ENCODE data around the gene SOX10. TPM values are rescaled to one million over a fixed set of nuclear protein-coding genes. Genes with fewer than 3 reads are reported as not detected.

The SOX10 gene
- total RNA-seq, 1 experiment from 2014 or later = not detected

DNA sequence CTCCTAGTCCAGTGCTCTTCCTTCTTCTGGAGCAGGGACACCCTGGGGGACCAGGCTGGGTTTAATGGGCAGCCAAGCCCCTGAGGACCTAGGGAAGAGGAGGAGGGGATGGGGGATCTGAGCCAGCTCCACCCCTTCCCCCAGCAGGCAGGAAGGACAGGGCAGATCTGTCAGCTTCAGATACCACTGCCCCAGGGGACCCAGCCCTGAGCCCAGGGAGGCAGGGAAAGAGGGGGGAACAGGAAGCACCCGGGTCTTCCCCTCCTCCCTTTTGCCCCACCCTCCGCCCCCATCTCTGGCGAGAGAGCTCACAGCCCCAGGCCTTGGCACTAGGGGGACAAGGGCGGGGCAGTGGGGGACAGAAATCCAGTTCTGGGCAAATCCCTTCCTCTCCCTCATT is 11.7 kb upstream of the SOX10 start:
- H3K9me3 ChIP-seq = no peaks in the 10 kb centered on the region
- DNase-seq = peak; percentile 13
- H3K4me3 ChIP-seq = no peak overlapping the region
- H3K27me3 ChIP-seq = no peaks in the 10 kb centered on the region
- H3K36me3 ChIP-seq = no peaks in the 10 kb centered on the region

DNA sequence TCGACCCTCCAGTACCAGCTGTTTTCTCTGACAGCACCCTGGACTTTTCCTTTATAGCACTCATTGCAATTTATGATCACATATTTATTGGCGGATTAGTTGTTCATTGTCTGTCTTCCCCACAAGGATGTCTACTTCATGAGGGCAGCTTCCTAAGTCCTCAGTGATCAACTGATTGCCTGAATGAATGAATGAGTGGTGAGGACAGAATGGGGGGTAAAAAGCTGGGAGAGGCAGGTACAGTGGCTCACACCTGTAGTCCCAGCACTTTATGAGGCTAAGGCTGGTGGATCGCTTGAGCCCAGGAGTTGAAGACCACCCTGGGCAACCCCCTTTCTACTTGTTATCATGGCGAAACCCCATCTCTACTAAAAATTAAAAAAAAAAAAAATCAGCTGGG is 11.1 kb upstream of the SOX10 start:
- no peak for DNase-seq
- H3K36me3 ChIP-seq = no peaks in the 10 kb centered on the region
- no peaks in the 10 kb centered on the region for H3K9me3 ChIP-seq
- H3K4me3 ChIP-seq = no peak overlapping the region
- H3K27me3 ChIP-seq = no peaks in the 10 kb centered on the region

DNA sequence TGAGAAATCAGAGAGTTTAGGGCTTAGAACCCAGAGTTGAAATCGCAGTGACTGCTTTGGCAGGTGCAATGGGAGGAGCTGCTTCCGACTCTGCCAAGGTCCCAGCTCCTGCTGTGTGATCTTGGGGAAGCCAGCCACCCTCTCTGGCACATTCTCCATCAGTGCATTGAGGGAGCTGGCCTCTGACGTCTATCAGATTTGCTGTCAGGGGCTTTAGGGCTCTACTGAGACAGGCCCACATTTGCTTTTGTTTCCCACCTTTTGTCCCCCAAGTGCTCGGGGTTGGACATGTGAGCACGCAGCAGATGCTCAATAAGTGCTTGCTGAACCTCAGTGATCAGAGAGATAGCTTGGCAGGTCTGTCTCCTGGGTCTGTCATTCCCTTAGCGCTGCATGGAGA is 10.6 kb upstream of the SOX10 start:
- no peaks in the 10 kb centered on the region for H3K36me3 ChIP-seq
- DNase-seq = no peak
- no peaks in the 10 kb centered on the region for H3K27me3 ChIP-seq
- H3K9me3 ChIP-seq = no peaks in the 10 kb centered on the region
- no peak overlapping the region for H3K4me3 ChIP-seq

DNA sequence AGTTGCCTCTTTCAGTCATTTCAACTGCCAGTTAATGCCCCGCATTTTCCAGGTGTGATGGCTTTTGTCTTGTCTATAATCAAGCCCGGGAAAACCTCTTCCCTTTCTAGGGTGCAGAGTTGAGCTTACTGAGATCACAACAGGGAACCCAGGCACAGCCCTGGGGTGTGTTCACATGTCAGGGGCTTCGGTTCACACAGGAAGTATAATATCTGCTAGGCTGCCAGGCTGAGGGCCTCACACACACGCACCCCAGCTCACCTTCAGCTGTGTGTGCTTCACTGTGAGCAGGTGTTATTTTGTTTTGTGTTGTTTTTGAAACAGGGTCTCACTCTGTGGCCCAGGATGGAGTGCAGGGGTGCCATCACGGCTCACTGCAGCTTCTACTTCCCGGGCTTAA is 9.7 kb upstream of the SOX10 start:
- Histone ChIP-seq H3K4me3 (no peak overlapping the region), H3K9me3 (no peaks in the 10 kb centered on the region), H3K36me3 (no peaks in the 10 kb centered on the region), H3K27me3 (no peaks in the 10 kb centered on the region)
- DNase-seq = no peak

DNA sequence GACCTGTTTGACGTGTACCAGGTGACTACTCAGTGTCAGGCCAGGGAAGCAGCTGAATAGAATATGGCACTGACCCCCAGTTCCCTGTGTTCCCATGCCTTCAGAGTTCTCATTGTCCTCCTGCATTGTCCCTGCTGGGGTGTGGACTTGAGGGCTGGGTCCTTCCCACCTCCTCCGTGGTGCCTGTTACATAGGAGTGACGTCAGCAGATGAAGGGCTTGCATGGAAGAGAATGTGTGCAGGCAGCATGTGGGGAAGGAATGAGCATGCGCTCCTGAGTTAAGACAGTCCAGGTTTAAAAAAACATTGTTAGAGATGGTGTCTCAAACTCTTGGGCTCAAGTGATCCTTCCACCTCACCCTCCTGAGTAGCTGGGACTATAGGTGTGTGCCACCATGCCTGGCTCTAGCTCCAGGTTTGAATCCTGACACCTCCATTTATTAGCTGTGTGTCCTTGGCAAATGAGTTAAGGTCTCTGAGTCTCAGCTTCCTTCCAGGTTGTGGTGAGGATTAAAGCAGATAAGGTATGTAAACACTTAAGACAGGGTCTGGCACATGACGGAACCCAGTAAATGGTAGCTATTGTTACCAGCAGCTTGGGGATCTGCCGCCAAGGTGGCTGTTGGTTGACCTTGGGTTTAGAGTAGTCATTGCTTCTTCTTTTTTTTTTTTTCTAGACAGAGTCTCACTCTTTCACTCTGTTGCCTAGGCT is 7.5 kb upstream of the SOX10 start:
- DNase-seq = no peak

DNA sequence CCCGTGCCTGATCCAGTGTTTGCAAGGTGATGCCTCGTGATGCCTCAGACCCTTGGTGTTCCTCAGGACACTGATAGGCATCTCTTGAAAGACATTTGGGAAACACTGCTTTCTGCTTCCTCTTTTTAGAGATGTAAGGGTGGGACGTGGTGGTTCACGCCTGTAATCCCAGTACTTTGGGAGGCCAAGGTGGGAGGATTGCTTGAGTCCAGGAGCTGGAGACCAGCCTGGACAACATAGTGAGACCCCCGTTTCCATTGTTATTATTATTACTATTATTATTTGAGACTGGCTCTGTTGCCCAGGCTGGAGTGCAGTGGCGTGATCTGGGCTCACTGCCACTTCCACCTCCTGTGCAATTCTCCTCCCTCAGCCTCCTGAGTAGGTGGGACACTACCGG is 6.5 kb upstream of the SOX10 start:
- H3K36me3 ChIP-seq = no peaks in the 10 kb centered on the region
- no peak for DNase-seq

More for the DNA sequence above, 7.5 kb upstream of the SOX10 start:
- no peaks in the 10 kb centered on the region for H3K9me3 ChIP-seq
- H3K36me3 ChIP-seq = no peaks in the 10 kb centered on the region
- H3K27me3 ChIP-seq = no peaks in the 10 kb centered on the region
- H3K4me3 ChIP-seq = no peak overlapping the region

DNA sequence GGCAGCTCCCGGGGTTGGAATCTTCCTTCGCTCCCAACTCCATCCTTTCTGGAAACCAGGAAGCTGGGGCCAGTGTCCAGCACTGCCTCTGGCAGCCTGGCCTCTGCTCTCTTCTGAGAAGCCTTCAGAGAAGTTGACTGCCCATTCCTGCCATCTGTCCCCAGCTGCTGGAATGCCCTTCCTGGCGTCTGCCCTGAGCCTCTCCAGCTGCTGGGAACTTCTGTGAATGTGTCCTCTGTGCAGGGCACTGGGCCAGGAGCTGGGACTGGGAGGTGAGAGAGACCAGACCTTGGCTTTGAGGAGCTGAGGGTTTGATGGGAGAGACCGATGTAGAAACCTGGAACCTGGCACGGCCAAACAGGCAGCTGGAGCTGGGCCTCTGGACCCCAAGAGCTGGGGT is 5.9 kb upstream of the SOX10 start:
- no peaks in the 10 kb centered on the region for H3K9me3 ChIP-seq
- no peak overlapping the region for H3K4me3 ChIP-seq
- DNase-seq = no peak
- no peaks in the 10 kb centered on the region for H3K27me3 ChIP-seq
- H3K36me3 ChIP-seq = no peaks in the 10 kb centered on the region

More for the DNA sequence above, 6.5 kb upstream of the SOX10 start:
- H3K4me3 ChIP-seq = no peak overlapping the region
- no peaks in the 10 kb centered on the region for H3K9me3 ChIP-seq
- H3K27me3 ChIP-seq = no peaks in the 10 kb centered on the region

DNA sequence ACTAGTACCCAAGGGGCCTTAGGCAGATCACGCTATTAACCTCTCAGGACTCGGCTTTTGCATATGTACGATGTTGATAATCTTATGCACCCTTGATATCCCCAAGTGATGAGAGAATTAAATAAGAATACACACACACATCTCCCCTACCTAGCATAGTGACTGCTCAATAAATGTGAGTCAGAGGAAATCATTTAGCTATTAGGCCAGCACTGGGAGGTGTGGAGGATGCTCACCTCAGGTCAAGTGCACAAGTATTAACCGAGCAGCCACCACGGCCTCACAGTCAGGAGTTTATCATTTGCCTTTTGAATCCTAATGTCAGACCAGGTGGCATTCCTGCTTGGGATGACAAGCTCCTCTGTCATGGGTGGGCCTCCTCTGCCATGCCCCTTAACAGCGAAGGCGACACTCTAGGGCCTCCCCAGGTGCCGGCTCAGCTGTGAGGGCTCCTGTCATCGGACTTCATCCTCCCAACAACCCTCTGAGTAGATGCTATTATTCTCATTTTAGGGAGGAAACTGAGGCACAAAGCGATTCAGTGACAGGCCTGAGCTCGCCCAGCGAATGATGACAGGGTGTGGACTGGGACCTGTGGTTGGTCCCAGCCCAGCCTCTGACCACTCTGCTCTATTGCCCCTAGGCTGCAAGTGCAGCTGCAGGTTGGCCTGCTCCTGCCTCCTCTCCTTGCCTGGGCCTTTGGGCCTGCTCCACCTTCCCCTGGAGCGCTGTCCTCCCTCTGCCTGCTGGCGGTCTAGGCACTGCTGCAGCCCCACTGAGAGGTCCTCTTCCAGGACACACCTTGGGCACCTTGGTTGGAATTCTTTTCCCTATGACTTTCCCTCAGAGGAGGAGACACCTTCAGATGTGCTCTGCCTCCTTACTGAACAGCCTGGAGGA is 5.0 kb upstream of the SOX10 start:
- DNase-seq = no peak
- H3K4me3 ChIP-seq = no peak overlapping the region
- no peaks in the 10 kb centered on the region for H3K27me3 ChIP-seq
- no peaks in the 10 kb centered on the region for H3K36me3 ChIP-seq
- no peaks in the 10 kb centered on the region for H3K9me3 ChIP-seq

DNA sequence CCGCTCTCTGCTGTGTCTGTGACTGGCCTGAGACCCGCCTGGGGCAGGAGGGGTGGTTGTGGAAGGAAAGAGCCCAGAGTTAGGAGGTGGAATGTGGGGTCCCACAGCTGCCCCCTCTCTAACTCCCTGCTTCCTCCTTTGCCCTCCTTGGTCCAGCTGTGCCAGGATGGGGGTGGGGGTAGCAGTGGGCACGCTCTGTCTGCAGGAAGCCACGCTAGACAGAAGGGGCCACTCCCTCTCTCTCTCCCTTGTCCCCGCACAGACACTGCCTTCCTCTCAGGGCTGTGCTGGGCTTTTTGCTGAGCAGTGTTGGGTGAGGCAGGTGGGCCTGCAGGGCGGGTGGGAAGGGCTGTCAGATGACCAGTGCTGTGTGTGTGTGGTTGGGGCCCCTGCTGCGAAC is 2.0 kb upstream of the SOX10 start:
- DNase-seq = no peak
- Histone ChIP-seq H3K9me3 (no peaks in the 10 kb centered on the region), H3K36me3 (no peaks in the 10 kb centered on the region), H3K27me3 (no peaks in the 10 kb centered on the region), H3K4me3 (no peak overlapping the region)

DNA sequence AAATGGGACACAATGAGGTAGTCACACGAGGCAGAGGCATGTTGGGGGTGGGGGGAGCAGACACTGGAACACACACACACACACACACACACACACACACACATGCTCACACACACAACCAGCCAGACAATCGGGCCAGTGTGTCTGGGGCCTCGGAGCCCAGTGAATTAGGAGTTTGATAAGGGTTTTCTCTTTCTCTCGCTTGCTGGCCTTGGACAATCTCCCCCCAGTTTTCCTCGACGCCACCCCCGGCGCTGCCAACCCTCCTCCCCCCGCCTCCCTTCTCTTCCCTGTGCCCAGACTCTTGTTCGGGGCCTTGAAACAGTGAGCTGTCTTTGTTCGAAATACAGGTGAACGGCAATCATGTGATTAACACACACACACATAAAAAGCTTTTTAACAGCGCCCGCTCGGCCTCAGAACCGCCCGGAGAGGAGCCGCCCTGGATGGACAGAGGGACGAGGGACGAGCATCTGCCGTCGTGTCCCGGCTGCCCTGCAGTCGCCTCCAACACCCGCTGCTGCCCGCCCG is 1.5 kb upstream of the SOX10 start:
- no peaks in the 10 kb centered on the region for H3K27me3 ChIP-seq
- no peaks in the 10 kb centered on the region for H3K36me3 ChIP-seq
- no peak overlapping the region for H3K4me3 ChIP-seq
- no peak for DNase-seq
- H3K9me3 ChIP-seq = no peaks in the 10 kb centered on the region

DNA sequence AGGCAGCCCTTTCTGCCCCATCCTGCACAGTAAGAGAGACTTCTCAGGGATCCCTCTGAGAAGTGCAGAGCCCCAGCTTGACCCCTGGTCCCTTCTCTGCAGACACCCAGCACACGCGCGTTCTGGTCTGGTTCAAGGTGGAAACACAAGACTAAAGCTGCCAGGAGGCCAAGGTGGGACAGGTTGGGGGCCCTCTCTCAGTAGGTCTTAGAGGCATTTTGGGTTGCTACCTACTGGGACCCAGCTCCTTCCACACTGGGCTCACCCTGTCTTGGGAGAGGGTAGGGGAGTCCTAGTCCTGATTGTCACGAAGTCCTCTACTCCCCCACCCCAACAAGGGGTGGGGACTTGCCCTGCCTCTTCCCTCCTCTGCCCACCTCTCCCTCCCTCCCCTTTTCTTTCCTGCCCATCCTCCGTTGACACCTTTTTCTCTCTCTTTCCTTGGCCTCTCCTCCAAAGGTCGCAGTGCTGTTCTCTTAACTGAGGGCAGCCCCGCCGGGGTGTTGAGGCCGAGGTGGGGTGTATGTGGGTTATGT is 763 bp upstream of the SOX10 start:
- DNase-seq = no peak
- no peaks in the 10 kb centered on the region for H3K27me3 ChIP-seq
- H3K4me3 ChIP-seq = no peak overlapping the region
- H3K36me3 ChIP-seq = no peaks in the 10 kb centered on the region
- H3K9me3 ChIP-seq = no peaks in the 10 kb centered on the region

DNA sequence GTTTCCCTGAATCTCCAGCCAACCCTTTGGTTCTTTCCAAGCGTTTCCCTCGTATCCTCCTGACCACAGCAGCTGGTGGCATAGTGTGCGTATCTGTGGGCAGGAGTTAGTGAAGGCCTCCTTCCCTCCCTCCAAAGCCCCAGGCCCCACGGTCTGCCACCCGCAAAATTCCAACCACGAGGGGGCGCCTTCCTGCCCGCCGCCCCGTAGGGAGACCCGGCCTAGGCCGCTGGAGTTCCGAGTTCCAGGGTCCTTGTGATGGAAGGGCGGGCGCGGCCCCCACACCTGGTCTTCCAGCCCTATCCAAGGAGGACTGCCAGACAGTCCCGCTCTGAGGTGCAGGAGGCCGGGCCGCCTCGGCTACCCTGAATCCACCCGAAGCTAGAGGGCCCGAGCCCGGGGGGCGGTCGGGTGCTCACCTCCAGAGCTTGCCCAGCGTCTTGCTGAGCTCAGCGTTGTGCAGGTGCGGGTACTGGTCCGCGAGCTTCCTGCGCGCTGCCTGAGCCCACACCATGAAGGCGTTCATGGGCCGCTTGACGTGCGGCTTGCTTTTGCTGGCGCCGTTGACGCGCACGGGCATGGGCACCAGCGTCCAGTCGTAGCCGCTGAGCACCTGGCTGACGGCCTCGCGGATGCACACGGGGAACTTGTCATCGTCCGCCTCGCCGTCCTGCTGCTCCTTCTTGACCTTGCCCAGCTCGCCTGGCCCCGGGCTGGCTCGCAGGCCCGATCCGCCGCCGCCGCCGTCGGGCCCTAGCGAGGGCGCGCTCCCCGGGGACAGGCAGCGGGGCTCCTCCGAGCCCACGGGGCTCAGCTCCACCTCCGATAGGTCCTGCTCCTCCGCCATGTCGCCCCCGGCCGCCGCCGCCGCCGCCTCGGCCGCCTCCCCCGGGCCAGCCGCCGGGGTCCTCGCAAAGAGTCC is 1.2 kb downstream of the SOX10 start:
- no peak overlapping the region for H3K4me3 ChIP-seq
- H3K36me3 ChIP-seq = no peaks in the 10 kb centered on the region
- DNase-seq = no peak
- H3K9me3 ChIP-seq = no peaks in the 10 kb centered on the region
- no peaks in the 10 kb centered on the region for H3K27me3 ChIP-seq

DNA sequence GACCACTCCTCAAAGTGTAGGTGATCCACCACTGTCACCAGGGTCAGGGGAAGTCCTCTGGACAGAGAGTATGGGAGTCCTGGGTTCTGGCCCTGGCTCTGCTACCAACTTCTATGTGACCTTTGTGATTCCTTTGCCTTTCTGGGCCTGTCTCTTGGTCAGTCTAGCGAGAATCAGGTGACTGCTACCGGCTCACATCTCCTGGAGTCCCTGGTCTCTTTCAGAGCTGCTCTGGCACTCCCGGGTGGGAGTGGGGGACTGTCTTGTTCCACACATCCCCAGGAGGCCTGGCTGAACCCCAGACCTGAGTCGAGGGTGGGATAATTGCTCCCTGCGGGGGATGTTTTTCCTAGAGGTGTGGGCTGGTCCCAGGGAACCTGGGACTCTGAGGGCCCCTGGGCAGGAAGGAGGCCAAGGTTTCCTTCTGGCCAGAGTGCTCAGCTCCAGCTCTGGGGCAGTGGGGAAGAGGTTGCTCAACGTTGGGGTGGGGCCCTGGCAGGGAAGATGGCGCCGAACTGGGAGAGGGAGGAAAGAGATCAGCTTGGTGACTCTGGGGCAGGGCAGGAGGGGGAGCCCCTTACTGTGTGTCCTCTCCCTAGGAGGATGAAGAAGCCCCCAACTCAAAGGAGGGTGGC is 2.1 kb downstream of the SOX10 start:
- no peak for DNase-seq
- no peaks in the 10 kb centered on the region for H3K27me3 ChIP-seq
- H3K4me3 ChIP-seq = no peak overlapping the region
- H3K9me3 ChIP-seq = no peaks in the 10 kb centered on the region
- no peaks in the 10 kb centered on the region for H3K36me3 ChIP-seq

DNA sequence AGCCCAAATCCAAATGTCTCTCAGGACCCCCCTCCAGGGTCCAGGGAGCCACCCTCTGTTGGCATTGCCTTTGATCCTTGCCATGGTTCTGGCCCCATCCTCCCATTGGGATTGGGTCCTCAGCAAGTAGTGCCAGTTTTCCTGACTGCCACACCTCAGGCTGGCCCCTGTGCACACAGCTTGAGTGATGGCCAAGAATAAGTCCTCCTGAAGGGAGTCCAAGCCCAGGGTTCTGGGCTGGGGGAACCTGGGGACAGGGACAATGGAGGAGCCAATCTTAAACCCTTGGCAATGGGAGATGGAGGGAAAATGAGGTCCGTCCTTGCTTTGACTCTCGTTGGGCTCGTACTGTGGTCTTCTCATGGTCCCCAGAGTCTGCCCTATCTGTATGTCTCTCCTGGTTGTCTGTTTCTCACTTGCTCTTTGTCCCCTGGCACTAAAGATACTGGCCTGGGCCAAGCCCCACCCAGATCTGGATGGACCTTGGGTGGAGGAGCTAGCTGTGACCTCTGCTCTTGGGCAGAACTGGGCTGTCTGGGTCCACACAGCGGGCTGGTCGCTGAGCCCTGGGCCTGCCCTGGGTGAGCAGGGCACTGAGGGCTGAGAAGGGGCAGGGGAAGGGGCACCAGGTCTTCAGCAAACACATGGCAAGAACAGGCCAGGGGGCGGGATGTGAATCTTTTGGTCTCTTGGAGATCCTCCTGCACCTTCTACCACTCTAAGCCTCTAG is 2.9 kb downstream of the SOX10 start:
- H3K9me3 ChIP-seq = no peaks in the 10 kb centered on the region
- no peak for DNase-seq
- H3K36me3 ChIP-seq = no peaks in the 10 kb centered on the region
- no peaks in the 10 kb centered on the region for H3K27me3 ChIP-seq
- H3K4me3 ChIP-seq = no peak overlapping the region

DNA sequence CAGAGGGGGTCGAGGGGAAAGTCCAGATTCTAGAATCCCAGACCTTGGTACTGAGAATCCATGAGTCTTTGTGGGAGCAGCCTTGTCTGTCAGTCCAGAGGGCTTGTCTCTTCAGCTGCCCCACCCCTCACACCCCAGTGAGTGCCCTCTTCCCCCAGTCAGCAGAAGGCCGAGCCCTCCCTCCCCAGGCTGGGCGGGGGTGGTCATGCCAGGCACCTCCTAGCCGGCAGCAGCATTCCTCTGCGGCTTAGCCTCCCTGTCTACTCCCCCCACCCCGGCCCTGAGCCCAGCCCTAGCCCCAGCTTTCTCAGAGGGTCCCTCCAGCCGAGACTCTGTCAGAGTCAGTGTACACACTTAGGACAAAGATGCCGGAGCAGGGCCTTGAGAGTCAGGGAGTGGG is 4.6 kb downstream of the SOX10 start:
- DNase-seq = no peak
- Histone ChIP-seq H3K4me3 (no peak overlapping the region), H3K9me3 (no peaks in the 10 kb centered on the region), H3K36me3 (no peaks in the 10 kb centered on the region), H3K27me3 (no peaks in the 10 kb centered on the region)

DNA sequence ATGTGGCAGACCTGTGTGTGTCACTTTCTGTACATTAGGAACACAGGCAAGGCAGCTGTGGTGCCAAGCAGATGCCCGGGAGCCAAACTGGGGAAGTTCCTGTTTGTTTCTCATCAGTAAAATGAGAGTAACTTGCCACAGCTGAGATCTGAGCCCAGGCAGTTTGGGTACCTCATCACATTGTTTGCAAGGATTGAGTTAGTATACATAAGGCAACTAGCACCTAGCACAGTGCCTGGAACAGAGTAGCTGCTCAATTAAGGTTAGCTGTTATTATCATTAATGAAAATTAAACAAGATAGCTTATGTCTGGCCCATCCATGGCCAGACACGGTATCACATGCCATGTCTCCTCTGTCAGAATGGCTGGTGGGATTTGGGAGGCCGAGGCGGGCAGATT is 7.8 kb downstream of the SOX10 start:
- no peak for DNase-seq
- H3K4me3 ChIP-seq = no peak overlapping the region
- no peaks in the 10 kb centered on the region for H3K36me3 ChIP-seq
- H3K27me3 ChIP-seq = no peaks in the 10 kb centered on the region
- H3K9me3 ChIP-seq = no peaks in the 10 kb centered on the region
